HG03175 (cell line): ENCODE results near the gene RB1.
A peak's percentile ranks its signal among the peaks of the same experiment; 100 is the strongest.

Experiments
- ATAC-seq: cut with Tn5 transposase; IDR thresholded peaks from one replicate; pipeline ENCODE4 v1.9.1; 2021; ENCODE audit warnings: mild to moderate bottlenecking, moderate library complexity; ENCODE audit not compliant: unreplicated experiment

The RB1 gene

DNA sequence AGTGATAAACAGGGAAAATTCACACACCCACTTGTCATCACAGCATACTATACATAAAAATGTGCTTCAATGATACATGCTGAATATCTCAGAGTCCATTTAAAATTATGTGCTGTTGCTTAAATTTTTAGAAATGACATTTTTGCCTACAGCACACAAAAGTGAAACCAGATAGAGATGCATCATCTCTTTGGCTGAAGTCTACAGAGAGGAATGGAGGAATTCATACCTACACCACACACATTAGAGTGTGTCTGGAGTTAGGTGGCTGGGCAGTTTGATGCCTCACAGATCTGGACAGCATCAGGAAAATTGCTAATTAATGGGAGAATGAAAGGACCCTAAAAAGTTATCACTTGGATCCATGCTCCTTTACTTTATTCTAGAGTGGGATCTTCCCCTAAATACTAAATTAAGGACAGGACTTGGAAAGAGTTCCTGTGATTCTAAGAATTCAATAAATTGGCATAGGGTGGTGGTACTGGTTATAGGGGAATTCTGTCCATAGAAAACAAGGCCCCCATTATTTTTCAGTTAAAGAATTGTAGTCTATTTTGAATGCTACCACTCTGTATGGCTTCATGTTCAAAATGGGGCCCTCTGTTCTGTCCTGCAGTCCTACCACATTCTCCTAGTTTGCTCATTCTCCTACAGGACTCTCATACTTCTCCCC is 188.0 kb downstream of the RB1 start:
- no peak for ATAC-seq

GRCh38 chr13:48492096-48492440 is 188.5 kb downstream of the RB1 start:
- peak; percentile 58 for ATAC-seq

DNA sequence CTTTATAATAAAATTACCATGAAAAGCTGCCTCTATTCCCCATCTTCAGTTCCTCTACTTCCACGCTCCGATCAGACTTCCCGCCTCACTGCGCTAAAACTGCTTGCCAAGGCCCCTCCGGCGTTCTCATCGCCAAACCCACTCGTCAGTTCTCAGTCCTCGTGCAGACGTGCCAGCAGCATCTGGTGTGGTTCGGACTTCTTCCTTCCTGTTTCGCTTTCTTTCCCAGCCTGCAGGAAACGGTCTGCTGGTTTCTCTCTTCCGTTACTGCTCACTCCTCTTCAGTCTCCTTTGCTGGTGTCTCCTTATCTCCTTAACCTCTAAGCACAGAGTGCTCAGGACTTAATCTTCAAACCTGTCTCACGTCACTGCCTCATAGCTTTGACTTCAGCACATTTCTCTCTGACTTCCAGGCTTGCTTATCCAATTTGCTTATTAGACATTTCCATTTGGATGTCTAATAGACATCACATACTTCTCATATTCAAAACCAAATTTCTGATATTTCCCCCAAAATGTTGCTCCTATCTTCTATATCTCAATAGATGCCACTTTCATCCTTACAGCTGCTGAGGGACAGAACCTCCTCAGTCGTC is 189.0 kb downstream of the RB1 start:
- peak; percentile 84 for ATAC-seq

GRCh38 chr13:48493066-48493765 is 189.7 kb downstream of the RB1 start:
- ATAC-seq, result no peak

GRCh38 chr13:48493851-48494250 is 190.3 kb downstream of the RB1 start:
- ATAC-seq, result no peak

- no peak for ATAC-seq
These were observed 191.3 kb downstream of the RB1 start for GRCh38 chr13:48494874-48495273.

- no peak for ATAC-seq
These were observed 193.0 kb downstream of the RB1 start for GRCh38 chr13:48496271-48497161.

- ATAC-seq, result no peak
These were observed 194.1 kb downstream of the RB1 start for GRCh38 chr13:48497669-48498068.

DNA sequence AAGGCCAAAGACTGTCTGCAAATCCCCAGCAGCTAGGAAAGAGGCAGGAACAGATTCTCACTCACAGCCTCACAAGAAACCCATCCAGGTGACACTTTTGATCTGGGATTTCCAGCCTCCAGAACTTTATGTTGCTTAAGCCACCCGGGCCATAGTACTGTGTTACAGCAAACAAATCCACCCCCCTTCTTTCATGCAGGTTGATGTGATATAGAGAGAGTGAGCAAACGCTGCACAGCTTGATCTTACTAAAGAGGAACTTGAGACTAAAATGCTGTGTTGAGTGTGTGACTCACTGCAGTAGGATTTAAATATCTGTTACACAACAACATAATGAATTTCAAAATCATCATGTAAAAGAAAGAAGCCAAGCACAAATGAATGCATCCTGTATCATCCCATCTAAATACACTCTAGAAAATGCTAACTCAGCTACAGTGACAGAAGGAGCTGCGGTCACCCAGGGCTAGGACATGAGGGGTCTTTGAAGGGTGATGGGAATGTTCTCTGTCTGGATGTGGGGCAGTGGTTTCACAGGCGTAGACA is 197.2 kb downstream of the RB1 start:
- peak; percentile 35 for ATAC-seq

DNA sequence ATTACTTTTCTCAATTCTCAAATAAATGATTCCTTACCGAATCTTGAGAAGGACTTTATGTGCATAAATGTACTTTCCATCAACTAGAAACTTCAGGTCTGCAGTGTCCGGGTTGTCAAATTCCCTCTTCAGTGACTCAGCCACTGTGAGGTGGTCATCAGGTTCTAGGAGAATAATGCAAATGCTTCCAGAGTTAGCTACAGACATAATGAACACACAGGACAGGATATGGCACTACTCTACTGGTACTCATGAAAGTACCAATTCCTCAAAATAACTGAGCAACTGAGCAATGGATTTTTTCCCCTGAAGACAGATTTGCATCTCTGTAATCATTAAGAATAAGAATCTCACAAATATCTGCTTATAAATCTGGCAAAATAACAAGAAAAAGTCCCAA is 198.2 kb downstream of the RB1 start:
- no peak for ATAC-seq

DNA sequence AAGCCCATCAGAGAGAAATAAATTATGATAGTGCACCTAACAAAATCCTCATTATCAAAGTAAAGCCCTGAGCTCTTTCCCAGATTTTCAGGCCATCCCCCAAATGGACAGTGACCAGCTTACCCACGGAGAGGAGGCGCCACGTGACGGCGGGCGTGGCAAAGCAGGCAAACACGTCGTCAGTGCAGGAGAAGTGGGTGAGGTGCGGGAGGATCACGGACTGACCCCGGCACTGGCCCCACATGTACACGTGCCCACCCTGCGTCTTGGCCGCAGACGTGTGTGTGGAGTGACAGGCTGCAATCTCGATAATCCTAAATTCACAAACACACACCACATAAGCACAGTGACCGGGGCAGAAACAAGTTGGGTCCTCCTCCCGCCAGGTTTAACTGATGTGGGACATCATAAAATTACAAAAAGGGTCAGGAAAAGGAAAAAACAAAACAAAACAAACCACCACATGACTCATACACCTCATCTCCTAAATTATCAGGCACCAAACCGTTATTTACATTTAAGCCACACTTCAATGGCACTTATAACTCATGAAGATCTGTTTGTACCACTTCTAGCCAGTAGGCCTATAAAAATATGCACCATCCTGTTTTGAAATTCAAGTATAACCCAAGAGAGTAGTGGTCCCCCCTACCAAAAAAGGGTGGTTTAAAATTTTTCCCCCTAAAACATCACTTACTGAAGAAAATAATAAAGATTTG is 199.2 kb downstream of the RB1 start:
- ATAC-seq, result no peak

GRCh38 chr13:48504606-48505005 is 201.1 kb downstream of the RB1 start:
- ATAC-seq, result no peak

DNA sequence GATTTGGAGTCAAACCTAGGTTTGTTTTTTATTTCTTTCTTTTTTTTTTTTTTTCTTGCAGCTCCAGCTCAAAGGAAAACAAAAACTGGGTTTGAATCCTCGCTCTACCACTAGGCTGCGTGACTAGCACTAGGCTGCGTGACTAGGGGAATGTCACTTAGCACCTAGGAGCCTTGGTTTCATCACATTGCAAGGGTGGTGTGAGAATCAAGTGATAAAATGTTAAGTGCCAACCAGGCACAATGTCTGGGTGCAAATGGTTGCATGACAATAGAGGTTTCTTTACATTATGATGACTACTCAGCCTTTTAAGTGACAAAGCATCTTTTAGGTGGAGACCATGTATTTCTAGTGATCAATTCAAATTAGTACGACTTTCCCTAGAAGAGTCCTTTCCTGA is 201.5 kb downstream of the RB1 start:
- peak; percentile 37 for ATAC-seq

GRCh38 chr13:48505597-48506091 is 202.1 kb downstream of the RB1 start:
- peak; percentile 72 for ATAC-seq

DNA sequence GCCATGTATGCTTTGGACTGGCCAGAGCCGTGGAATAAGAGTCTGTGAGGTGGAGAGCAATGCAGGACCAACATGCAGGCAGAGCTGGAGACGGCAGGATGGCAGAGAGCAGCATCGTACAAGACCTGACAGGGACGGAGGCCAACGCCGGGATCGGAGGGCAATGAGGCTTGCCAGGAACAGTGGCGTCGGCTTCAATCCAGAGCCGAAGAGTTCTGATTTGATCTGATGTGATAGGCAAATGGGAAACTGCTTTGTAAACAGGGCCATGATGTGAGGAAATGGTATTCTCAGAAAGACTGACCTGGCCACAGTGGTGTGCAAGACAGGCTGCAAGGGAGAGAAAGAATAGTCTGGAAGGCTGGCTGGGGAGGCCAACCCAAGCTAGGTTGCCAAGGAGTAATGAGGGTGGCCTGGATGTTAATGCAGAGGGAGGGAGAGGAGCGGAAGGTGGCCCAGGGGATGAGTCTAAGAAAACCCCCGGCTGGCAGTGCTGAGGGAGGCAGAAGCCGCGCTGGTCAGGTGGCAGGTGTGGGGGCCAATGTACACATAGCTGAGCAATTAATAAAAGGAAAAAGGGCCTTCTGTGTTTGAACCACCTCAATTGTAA is 202.6 kb downstream of the RB1 start:
- peak; percentile 8 for ATAC-seq

DNA sequence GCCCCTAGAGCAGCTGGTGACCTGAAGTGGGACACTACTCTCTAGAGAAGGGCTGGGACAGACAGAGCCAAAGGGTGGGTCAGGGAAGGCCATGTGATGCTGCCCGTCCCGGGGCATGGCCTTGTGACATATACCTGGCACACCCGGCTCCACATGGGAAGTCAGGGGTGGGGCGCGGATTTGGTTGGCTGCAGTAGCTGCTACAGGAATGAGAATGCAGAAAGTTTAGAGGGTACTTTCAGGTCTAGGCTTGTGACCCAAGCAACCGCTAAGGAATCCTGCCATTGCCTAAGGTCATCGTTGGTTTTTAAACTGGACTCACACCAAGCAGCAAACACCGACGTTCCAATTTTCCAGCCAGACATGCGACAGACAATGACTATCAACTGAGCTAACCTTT is 203.5 kb downstream of the RB1 start:
- ATAC-seq, result no peak

DNA sequence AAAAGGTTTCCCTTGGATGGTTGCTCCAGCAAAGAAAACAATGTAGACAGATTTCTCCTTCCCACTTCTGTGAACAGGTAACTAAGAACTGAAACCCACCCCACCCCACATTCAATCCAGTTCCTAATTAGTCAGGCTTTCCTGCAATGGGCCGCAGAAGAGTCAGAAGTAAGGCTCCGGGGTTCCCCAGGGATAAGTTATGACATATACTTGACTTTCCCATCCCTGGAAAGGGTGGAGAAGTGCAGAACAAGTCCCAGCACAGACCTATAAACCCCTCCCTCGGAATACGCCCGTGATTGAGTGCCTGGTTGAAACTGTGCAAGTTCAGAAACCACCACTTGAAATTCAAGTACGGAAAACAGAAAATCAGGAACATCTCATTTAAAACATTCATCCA is 204.5 kb downstream of the RB1 start:
- no peak for ATAC-seq

DNA sequence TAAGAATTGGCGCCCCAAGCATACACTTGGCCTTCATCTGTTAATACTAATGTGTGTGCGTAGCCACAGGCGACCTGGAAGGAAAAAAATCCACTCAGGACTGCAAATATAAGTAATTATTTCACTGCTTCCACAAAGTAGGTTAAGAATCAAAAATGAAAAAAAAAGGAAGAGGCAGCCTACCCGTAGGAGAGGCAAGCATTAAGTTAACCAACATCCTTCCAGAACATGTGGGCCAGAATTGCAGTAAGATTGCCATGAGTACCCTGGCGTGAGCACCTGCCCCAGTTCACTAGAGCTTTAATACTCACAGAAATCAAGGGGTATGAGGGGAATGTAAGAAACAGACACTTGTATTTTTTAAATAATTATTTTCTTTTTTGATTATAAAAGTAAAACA is 207.1 kb downstream of the RB1 start:
- no peak for ATAC-seq

DNA sequence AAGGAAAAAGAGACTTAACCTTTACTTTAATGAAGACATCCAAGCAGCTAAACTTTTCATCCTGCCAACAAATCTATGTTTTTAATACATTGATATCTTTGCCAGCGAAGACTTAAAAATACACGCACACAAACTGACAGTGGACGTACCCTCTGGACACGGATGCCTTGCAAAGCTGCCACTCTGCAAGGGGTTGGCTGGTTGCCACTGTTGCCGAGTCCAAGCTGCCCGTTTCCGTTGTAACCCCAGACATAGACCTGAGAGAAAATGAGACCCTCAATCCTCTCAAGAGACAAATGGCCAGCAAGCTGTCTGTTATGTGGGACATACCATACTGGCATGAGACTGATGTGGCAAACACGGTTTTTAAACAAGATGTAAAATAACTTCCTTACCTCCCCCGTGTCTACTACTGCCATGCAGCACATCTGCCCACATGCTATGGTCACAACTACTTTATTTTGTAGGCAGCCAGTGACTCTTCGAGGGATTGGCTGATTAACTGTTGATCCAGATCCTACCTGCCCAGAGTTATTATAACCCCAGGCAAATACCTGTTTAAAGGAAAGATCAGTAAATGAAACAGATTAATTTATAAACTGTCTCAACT is 208.2 kb downstream of the RB1 start:
- ATAC-seq, result no peak
